Activated CD4-positive, alpha-beta T cell treated with anti-CD3 and anti-CD28 coated beads, Interleukin-2, amount 50 U/mL, for 16 hours (primary cell): ENCODE measurements around the gene ADARB1.

ENCODE experiments used
- DNase-seq: peaks from one replicate; pipeline ENCODE4 v3.0.0-alpha.2; 2020

Gene ADARB1

GRCh38 chr21:45259206-45259840 lies 184.9 kb downstream of the ADARB1 start:
- DNase-seq, result no peak

DNA sequence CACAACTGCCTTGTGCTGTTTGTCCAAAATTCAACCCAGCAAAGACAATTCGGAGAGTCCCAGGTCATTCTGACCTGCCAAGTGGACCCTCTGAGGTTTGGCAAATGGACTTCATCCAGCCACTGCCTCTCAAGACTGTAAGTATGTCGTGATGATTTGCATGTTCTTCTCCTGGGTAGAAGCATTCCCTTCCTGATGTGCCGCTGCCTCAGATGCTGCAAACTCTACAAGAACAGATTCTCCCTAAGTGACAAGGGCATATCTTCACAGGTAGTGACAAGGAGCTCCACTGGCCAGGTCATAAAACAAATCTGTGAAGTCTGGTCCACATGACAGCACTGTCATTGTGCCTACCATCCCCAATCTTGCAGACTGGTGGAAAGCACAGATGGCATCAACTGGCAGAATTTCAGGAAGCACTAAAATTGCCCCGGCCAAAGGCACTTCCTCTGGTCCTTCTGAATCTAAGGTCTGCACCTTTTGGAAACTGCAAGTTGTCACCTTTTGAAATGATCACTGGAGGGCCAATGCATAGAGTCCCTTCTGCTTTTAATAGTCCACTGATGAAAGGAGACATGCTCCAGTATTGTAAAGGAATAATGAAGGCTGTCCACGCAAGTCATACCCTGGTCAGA lies 185.9 kb downstream of the ADARB1 start:
- no peak for DNase-seq

DNA sequence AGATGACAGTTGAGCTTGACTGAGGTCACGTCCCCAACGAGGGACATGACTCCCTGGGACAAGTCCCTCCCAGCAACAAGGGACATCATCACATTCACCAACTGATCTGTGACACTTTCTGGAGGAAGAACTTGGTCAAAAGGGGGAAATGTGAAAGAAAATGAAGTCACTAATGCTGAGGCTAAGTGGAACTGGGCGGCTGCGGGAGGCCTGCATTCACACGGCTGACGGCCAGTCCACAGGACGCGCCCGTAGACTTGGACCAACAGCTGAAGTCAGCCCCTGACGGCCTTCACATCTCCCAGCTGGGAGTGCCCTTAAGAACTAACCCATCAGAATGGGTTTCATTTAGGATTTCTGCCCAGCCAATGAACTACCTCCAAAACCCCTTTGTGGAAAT lies 186.7 kb downstream of the ADARB1 start:
- DNase-seq, result no peak

- no peak for DNase-seq
Observed at GRCh38 chr21:45262041-45262581, 187.7 kb downstream of the ADARB1 start.

- no peak for DNase-seq
Observed at GRCh38 chr21:45262616-45263015, 188.2 kb downstream of the ADARB1 start.

GRCh38 chr21:45263534-45263933 lies 189.2 kb downstream of the ADARB1 start:
- no peak for DNase-seq

DNA sequence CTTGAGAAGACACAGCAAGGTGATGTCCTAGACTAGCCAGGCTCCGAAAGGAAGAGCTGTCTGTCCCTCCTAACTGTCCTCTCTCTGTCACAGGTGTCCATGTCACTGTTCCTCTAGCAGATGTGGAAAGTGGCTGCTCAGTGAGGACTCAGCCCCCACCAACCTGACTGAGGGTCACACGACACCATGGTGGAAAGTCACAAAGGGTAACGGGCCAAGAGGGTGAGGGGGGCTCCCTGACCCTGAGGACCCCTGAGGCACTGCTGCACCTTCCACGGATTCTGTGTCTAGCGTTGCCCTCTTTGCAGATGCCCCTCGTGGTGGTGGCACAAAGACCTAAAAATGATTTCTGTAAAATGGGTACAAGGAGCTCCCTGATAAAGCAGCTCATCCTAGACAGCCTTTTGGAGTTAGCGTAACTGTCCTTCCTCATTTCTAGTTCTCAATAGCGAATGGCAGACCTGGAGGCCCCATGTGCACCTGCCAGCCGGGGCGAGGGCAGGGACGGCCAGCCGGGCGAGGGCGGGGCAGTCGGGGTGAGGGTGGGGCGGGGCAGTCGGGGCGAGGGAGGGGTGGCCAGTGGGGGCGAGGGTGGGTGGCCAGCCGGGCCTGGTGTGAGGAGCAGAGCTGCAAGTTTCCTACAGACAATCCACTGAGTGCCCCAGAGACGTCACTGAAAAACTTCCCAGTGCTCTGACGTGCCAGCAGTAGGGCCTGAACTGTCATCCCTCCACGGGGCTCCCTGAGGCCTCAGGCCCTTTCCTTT lies 189.9 kb downstream of the ADARB1 start:
- no peak for DNase-seq

- DNase-seq, result no peak
Observed at GRCh38 chr21:45264912-45265515, 190.6 kb downstream of the ADARB1 start.

DNA sequence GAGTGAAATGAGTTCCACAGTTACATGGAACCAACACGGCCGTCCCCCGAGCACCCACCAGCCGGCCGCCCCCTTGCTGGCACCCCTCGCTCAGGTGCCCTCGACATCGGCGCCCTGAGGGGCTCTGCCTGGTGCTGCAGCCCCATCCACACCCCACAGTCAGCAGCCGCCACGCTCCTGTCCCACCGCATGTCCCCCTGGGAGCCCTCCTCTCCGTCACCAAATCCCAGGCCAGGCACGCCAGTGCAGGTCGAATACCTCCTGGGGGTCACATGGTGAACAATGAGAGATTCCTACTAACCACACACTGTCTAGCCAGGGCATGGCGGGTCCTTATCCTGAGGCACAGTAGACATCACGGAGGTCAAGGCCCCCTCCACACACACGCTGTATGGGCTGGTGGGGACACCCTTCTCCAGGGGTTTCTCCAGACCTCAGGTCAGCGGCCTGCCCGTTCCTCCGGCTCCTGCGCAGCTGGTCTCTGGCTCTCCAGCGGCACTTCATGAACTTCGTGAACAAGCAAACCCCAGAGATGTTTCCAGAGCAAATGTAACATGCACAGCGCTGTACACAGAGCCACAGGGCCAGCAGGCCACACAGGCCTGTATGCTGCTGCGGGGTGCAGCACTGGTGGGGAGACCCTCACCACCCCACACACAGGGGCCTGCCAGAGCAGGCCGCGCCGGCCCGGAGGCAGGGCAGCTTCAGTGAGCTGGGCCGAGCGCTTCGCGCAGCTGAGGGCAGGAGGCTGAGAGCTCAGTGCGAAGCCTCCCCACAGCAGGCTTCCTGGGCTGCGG lies 191.5 kb downstream of the ADARB1 start:
- no peak for DNase-seq

GRCh38 chr21:45266518-45267389 lies 192.4 kb downstream of the ADARB1 start:
- peak; percentile 77 for DNase-seq

DNA sequence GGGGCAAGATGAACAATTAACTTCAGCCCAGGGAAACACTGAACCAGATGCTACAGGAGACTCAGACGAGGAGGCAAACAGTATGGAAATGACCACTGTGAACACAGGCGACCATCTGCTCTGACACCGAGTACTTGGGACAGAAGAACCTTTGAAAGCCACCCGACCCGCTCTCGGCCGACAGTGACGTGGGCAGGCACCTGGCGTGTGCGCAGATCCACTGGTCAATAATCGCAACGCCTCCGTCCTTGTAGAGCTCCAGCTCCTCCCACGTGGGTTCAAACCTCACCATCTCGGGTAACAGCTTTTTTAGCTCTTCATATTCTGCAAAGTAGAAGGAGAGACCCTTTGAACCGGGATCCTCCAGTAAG lies 193.0 kb downstream of the ADARB1 start:
- no peak for DNase-seq

- DNase-seq, result no peak
Observed at GRCh38 chr21:45269861-45270260, 195.5 kb downstream of the ADARB1 start.

- no peak for DNase-seq
Observed at GRCh38 chr21:45270306-45270821, 196.0 kb downstream of the ADARB1 start.
